AG09319 (cell line): ENCODE results near the gene PCP4.

Experiments
- DNase-seq: peaks from one replicate; pipeline ENCODE4 v3.0.0-alpha.2; 2010; ENCODE audit warnings: low read depth; ENCODE audit errors: extremely low read depth
- CTCF ChIP-seq: IDR thresholded peaks from 2 replicates; pipeline ENCODE4 v1.5.1; 2011; ENCODE audit warnings: low read depth, mild to moderate bottlenecking, inconsistent platforms, low read length, moderate library complexity

Gene PCP4

DNA sequence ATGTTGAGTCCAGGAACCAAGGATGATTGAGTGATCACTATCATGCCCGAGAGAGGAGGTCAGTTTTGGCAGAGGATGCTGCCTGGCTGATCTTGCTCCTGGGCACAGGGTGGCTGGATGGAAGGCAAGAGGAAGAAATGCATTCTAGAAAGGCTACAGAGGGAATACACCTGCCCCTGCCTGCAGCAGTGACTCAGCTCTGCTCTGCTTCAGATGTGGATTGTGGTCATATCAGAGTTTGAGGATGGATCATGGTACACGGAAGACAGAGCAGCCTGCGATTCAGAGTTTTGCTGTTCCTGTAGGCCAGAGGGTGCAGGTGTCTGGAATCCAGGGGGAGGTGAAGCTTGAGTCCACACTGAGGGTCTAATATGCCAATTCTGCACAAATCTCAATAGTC is 37.2 kb downstream of the PCP4 start:
- no peak for TF ChIP-seq CTCF
- no peak for DNase-seq

DNA sequence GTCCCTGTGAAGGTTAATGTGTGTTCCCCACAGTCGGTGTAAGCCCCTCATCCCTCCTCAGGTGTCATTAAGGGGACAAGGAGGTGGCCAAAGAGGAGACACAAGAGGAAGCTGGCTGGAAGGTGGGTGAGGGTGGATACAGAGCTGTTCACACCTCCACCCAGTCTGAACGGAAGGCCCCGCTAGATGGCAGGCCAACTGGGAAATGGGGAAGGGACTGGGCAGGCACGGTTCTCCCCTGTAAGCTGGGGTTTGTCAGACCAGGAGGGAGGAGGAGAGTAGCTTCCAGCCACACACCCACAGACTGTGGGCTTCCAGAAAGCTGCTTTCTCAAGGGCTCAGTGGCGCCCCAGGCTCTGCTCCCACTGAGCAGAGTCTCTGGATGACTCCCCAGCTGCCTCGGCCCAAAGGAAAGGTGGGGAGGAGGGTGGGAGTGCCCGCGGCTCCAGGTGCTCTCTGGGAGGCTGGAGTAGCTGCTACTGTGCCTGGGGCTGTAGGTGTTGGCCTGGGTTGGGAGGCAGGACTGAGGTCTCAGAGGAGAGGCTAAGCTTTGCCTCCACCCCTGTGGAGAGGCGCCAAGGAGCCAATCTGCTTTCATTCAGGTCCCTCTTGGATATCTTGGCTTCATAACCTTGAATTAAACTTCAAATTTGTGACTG is 41.2 kb downstream of the PCP4 start:
- TF ChIP-seq CTCF = no peak
- no peak for DNase-seq

DNA sequence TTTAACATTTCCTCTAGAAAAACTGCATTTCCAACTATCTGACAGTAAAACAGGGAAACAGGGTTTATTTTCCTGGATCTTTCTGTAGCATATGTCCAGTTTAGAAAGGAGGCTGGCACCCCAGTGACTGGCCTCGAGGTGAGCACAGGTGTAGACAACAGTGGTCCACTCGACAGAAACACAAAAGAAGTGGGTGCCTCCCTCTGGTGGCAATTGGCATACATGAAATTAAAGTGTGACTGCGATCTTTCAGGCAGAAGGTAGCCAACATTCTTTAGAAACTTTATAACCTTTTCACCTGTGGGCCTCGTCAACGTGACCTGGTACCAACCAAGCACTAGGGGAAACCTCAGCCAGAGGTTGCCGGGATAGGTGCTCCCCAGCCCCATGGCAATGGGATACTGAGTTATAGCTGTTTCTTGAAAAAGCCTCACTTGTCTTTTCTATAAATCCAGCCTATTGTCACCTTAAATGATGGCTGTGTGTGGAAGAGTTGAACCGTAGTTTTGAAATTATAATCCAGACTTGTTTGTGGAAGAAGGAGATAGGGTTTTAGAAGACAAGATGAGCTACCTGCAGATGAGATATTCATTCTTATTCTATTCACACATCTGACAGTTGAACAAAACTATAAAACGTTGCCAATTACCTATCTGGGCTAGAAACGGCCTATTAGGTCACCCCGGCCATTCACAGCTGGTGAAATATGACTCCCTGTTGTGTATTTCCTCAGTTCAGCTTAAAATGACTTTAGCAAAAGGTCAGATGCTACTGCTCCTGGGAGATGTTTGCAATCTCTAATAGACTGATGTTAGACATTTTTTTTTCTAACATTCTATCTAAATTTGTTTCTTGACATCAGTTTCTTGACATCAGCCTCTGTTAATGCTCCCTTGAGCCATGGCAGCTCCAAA is 44.3 kb downstream of the PCP4 start:
- no peak for DNase-seq

GRCh38 chr21:39913706-39914305 is 46.6 kb downstream of the PCP4 start:
- TF ChIP-seq CTCF = no peak
- no peak for DNase-seq

More for the DNA sequence above, 44.3 kb downstream of the PCP4 start:
- no peak for TF ChIP-seq CTCF

GRCh38 chr21:39915881-39916280 is 48.6 kb downstream of the PCP4 start:
- DNase-seq = no peak
- no peak for TF ChIP-seq CTCF

DNA sequence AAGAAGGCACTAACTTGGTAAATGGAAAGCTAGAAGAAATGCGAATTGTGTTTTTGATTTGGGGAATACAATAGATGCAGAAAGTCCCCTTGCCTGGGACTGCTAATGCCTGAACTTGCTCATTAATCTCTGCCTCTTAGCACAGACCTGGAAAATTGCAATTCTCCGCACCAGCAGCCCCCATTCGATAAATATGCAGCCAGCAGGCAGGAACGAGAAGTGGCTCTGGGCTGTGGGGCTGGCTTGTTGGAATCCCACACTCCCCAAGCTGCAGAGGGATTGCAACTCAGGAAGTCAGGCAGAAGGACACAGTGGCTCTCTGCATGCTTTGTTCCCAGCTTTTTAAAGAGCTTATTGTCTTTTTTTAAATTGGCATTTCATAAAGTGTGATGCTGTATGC is 51.3 kb downstream of the PCP4 start:
- TF ChIP-seq CTCF = no peak
- DNase-seq = no peak

- no peak for TF ChIP-seq CTCF
- no peak for DNase-seq
Observed at GRCh38 chr21:39923476-39923875, 56.2 kb downstream of the PCP4 start.
